Neural progenitor cell (in vitro differentiated cells): ENCODE measurements around the gene MRPS16. TPM values are rescaled to one million over a fixed set of nuclear protein-coding genes. Genes with fewer than 3 reads are reported as not detected.

Experiments
- DNase-seq: peaks from one replicate; pipeline ENCODE4 v3.0.0-alpha.2; 2016; ENCODE audit warnings: low spot score
- H2AFZ ChIP-seq: fragments of 200-600 bp; sonication (generic); replicated peaks from 2 replicates; pipeline ENCODE4 v1.6.1; 2016; ENCODE audit warnings: antibody characterized with exemption
- H3F3A ChIP-seq: fragments of 200-600 bp; sonication (generic); 2 replicates; pipeline ENCODE4 v1.6.1; 2016; ENCODE audit warnings: antibody characterized with exemption, low read depth
- H3K27ac ChIP-seq: fragments of 200-600 bp; sonication (generic); 2 replicates; pipeline ENCODE4 v1.5.1; 2016; ENCODE audit warnings: mild to moderate bottlenecking
- H3K27me3 ChIP-seq: fragments of 200-600 bp; sonication (generic); 2 replicates; pipeline ENCODE4 v1.6.1; 2016; ENCODE audit warnings: mild to moderate bottlenecking, moderate library complexity
- H3K36me3 ChIP-seq: fragments of 200-600 bp; sonication (generic); 2 replicates; pipeline ENCODE4 v1.5.1; 2016
- H3K4me1 ChIP-seq: fragments of 200-600 bp; sonication (generic); 2 replicates; pipeline ENCODE4 v1.6.1; 2016; ENCODE audit warnings: mixed run types
- H3K4me2 ChIP-seq: fragments of 200-600 bp; sonication (generic); 2 replicates; pipeline ENCODE4 v1.6.1; 2016
- H3K4me3 ChIP-seq: fragments of 200-600 bp; sonication (generic); 2 replicates; pipeline ENCODE4 v1.5.1; 2016
- H3K79me2 ChIP-seq: fragments of 200-600 bp; sonication (generic); 2 replicates; pipeline ENCODE4 v1.6.1; 2016; ENCODE audit warnings: low read depth
- H3K9ac ChIP-seq: fragments of 200-600 bp; sonication (generic); 2 replicates; pipeline ENCODE4 v1.6.1; 2016
- H3K9me3 ChIP-seq: fragments of 200-600 bp; sonication (generic); 2 replicates; pipeline ENCODE4 v1.5.1; 2016; ENCODE audit warnings: low read depth
- H4K20me1 ChIP-seq: fragments of 200-600 bp; sonication (generic); 2 replicates; pipeline ENCODE4 v1.6.1; 2016; ENCODE audit warnings: low read depth
- H3K27ac Mint-ChIP-seq: 3 replicates; pipeline ENCODE4 v1.8.0; 2021; ENCODE audit warnings: mixed read lengths
- H3K27me3 Mint-ChIP-seq: 2 replicates; pipeline ENCODE4 v1.8.0; 2022; ENCODE audit warnings: low read depth, mild to moderate bottlenecking, inconsistent platforms, moderate library complexity, mixed read lengths; ENCODE audit not compliant: insufficient read depth
- H3K36me3 Mint-ChIP-seq: 3 replicates; pipeline ENCODE4 v1.8.0; 2021; ENCODE audit warnings: mixed read lengths
- H3K4me1 Mint-ChIP-seq: 3 replicates; pipeline ENCODE4 v1.8.0; 2021; ENCODE audit warnings: mixed read lengths
- H3K4me3 Mint-ChIP-seq: 3 replicates; pipeline ENCODE4 v1.8.0; 2021; ENCODE audit warnings: mild to moderate bottlenecking, moderate library complexity, mixed read lengths
- H3K9me3 Mint-ChIP-seq: 3 replicates; pipeline ENCODE4 v1.8.0; 2020; ENCODE audit warnings: mixed read lengths
- EZH2 ChIP-seq: fragments of 200-600 bp; sonication (generic); IDR thresholded peaks from 2 replicates; pipeline ENCODE4 v1.6.1; 2017; ENCODE audit warnings: antibody characterized with exemption, mild to moderate bottlenecking, moderate library complexity
- EZH2phosphoT487 ChIP-seq: fragments of 200-600 bp; sonication (generic); IDR thresholded peaks from 2 replicates; pipeline ENCODE4 v1.6.1; 2017; ENCODE audit warnings: antibody characterized with exemption
- total RNA-seq: library from RNA; depleted of rRNA; stranded (reverse); fragments of >200 nt; gene quantifications from 2 replicates; pipeline ENCODE4 v1.2.3, GENCODE V29; 2015; ENCODE audit warnings: low replicate concordance
- TF ChIP-seq, protein P1 (sequence below): fragments of 200-600 bp; sonication (generic); IDR thresholded peaks from 2 replicates; pipeline ENCODE4 v1.5.1; 2017; ENCODE audit warnings: antibody characterized with exemption, mild to moderate bottlenecking

MRPS16 gene
- total RNA-seq, 1 donor from 2014 or later: 82.3 TPM

DNA sequence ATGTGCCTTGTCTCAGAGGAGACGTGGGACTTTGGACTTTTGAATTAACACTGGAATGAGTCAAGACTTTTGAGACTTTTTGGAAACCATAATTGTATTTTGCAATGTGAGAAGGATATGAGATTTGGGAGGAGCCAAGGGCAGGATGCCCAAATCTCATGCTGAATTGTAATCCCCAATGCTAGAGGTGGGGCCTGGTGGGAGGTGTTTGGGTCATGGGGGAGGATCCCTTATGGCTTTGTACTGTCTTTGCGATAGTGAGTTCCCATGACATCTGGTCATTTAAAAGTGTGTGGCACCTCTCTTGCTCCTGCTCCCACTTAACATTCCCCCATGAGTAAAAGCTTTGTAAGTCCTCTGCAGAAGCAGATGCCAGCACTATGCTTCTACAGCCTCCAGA is 44.6 kb downstream of the MRPS16 start:
- Mint-ChIP-seq H3K36me3 (peaks cover 21% of the 10 kb centered on the region), H3K9me3 (peaks cover 5% of the 10 kb centered on the region), H3K4me1 (no peaks in the 10 kb centered on the region), H3K4me3 (no peak overlapping the region), H3K27me3 (peaks cover 5% of the 10 kb centered on the region), H3K27ac (no peak overlapping the region)
- H3K4me1 ChIP-seq: no peaks in the 10 kb centered on the region
- TF ChIP-seq EZH2 (no peak), EZH2phosphoT487 (no peak)
- TF ChIP-seq, protein P1, sequence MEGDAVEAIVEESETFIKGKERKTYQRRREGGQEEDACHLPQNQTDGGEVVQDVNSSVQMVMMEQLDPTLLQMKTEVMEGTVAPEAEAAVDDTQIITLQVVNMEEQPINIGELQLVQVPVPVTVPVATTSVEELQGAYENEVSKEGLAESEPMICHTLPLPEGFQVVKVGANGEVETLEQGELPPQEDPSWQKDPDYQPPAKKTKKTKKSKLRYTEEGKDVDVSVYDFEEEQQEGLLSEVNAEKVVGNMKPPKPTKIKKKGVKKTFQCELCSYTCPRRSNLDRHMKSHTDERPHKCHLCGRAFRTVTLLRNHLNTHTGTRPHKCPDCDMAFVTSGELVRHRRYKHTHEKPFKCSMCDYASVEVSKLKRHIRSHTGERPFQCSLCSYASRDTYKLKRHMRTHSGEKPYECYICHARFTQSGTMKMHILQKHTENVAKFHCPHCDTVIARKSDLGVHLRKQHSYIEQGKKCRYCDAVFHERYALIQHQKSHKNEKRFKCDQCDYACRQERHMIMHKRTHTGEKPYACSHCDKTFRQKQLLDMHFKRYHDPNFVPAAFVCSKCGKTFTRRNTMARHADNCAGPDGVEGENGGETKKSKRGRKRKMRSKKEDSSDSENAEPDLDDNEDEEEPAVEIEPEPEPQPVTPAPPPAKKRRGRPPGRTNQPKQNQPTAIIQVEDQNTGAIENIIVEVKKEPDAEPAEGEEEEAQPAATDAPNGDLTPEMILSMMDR: no peak
- no peak overlapping the region for H3K4me2 ChIP-seq
- H3K9me3 ChIP-seq: no peaks in the 10 kb centered on the region
- H4K20me1 ChIP-seq: peaks cover 4% of the 10 kb centered on the region
- H3K9ac ChIP-seq: no peak overlapping the region
- DNase-seq: no peak
- H2AFZ ChIP-seq: no peak overlapping the region
- no peaks in the 10 kb centered on the region for H3K79me2 ChIP-seq
- H3K27ac ChIP-seq: no peak overlapping the region
- H3K4me3 ChIP-seq: no peak overlapping the region
- H3K36me3 ChIP-seq: no peaks in the 10 kb centered on the region
- H3F3A ChIP-seq: no peaks in the 10 kb centered on the region
- H3K27me3 ChIP-seq: no peaks in the 10 kb centered on the region

DNA sequence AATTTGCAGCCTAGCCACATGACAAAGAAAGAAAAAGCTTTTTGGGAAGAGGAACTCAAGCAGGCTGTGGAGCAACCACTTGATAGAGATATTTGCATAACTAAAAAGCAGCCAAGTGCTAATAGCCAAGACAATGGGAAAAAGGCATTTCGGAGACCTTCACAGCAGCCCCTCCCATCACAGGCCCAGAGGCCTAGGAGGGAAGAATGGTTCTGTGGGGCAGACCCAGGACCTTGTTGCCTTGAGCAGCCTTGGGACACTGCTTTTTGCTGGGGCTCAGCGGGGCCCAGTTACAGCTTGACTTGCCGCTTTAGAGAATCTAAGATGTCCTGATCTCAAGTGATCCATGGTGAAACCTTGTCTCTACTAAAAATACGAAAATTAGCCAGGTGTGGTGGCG is 46.1 kb downstream of the MRPS16 start:
- no peaks in the 10 kb centered on the region for H3K4me1 Mint-ChIP-seq
- Histone ChIP-seq H3F3A (no peaks in the 10 kb centered on the region), H3K27me3 (no peaks in the 10 kb centered on the region), H3K27ac (no peak overlapping the region), H3K9ac (no peak overlapping the region), H3K4me1 (no peaks in the 10 kb centered on the region), H3K4me2 (no peak overlapping the region), H3K36me3 (no peaks in the 10 kb centered on the region), H3K79me2 (no peaks in the 10 kb centered on the region), H3K9me3 (no peaks in the 10 kb centered on the region), H2AFZ (no peak overlapping the region), H3K4me3 (no peak overlapping the region), H4K20me1 (peaks cover 4% of the 10 kb centered on the region)
- no peak for DNase-seq
- peaks cover 22% of the 10 kb centered on the region for H3K36me3 Mint-ChIP-seq
- no peak overlapping the region for H3K4me3 Mint-ChIP-seq
- TF ChIP-seq EZH2: no peak
- TF ChIP-seq, protein P1: no peak
- TF ChIP-seq EZH2phosphoT487: no peak
- no peak overlapping the region for H3K27ac Mint-ChIP-seq
- H3K27me3 Mint-ChIP-seq: peaks cover 3% of the 10 kb centered on the region
- peaks cover 5% of the 10 kb centered on the region for H3K9me3 Mint-ChIP-seq

DNA sequence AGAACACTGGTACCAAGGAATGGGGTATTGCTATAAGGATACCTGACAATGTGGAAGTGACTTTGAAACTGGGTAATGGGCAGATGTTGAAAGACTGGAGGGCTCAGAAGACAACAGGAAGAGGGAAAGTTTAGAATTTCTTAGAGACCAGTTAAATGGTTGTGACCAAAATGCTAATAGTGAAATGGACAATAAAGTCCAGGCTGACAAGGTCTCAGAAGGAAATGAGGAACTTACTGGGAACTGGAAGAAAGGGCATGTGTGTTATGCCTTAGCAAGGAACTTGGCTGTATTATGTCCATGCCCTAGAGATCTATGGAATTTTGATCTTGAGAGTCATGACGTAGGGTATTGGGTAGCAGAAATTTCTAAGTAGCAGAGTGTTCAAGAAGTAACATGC is 46.6 kb downstream of the MRPS16 start:
- peaks cover 5% of the 10 kb centered on the region for H3K9me3 Mint-ChIP-seq
- no peaks in the 10 kb centered on the region for H3K4me1 ChIP-seq
- H3K27me3 ChIP-seq: no peaks in the 10 kb centered on the region
- no peak overlapping the region for H3K27ac Mint-ChIP-seq
- no peak overlapping the region for H3K4me2 ChIP-seq
- H3K4me1 Mint-ChIP-seq: no peaks in the 10 kb centered on the region
- H2AFZ ChIP-seq: no peak overlapping the region
- H4K20me1 ChIP-seq: peaks cover 4% of the 10 kb centered on the region
- peaks cover 23% of the 10 kb centered on the region for H3K36me3 Mint-ChIP-seq
- no peak overlapping the region for H3K4me3 Mint-ChIP-seq
- H3K9ac ChIP-seq: no peak overlapping the region
- no peaks in the 10 kb centered on the region for H3K36me3 ChIP-seq
- H3F3A ChIP-seq: no peaks in the 10 kb centered on the region
- no peak overlapping the region for H3K27ac ChIP-seq
- no peak overlapping the region for H3K4me3 ChIP-seq
- TF ChIP-seq, protein P1: no peak
- no peak for TF ChIP-seq EZH2phosphoT487
- no peaks in the 10 kb centered on the region for H3K79me2 ChIP-seq
- no peaks in the 10 kb centered on the region for H3K9me3 ChIP-seq
- H3K27me3 Mint-ChIP-seq: peaks cover 3% of the 10 kb centered on the region
- no peak for DNase-seq

DNA sequence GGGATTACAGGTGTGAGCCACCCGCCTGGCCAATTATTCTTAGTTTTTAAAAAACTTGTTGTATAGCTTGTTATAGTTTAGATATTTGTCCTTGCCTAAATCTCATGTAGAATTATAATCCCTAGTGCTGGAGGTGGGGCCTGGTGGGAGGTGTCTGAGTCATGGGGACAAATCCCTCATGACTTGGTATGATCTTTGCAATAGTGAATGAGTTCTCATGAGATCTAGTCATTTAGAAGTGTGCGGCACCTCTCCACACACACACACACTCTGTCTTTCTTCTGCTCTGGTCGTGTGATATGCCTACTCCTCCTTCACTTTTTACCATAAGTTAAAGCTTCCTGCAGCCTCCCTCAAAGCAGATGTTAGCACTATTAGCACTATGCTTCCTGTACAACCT is 47.4 kb downstream of the MRPS16 start:
- no peaks in the 10 kb centered on the region for H3K9me3 ChIP-seq
- H2AFZ ChIP-seq: no peak overlapping the region
- Mint-ChIP-seq H3K27ac (no peak overlapping the region), H3K27me3 (peaks cover 3% of the 10 kb centered on the region), H3K4me3 (no peak overlapping the region), H3K4me1 (no peaks in the 10 kb centered on the region), H3K36me3 (peaks cover 30% of the 10 kb centered on the region), H3K9me3 (peaks cover 5% of the 10 kb centered on the region)
- H3K9ac ChIP-seq: no peak overlapping the region
- peaks cover 4% of the 10 kb centered on the region for H4K20me1 ChIP-seq
- TF ChIP-seq, protein P1: no peak
- TF ChIP-seq EZH2phosphoT487: no peak
- no peak for TF ChIP-seq EZH2
- H3K4me3 ChIP-seq: no peak overlapping the region
- H3K4me2 ChIP-seq: no peak overlapping the region
- no peaks in the 10 kb centered on the region for H3F3A ChIP-seq
- H3K27me3 ChIP-seq: no peaks in the 10 kb centered on the region
- no peak overlapping the region for H3K27ac ChIP-seq
- DNase-seq: no peak
- no peaks in the 10 kb centered on the region for H3K79me2 ChIP-seq
- no peaks in the 10 kb centered on the region for H3K36me3 ChIP-seq
- H3K4me1 ChIP-seq: no peaks in the 10 kb centered on the region
